MM.1S (cell line): ENCODE results near the gene EMSY.
A peak's percentile ranks its signal among the peaks of the same experiment; 100 is the strongest.

Experiments used
- DNase-seq: peaks from one replicate; pipeline ENCODE4 v3.0.0-alpha.2; 2015
- H2AFZ ChIP-seq: fragments of 300-600 bp; sonication (generic); 2 replicates; pipeline ENCODE4 v1.6.0; 2016; ENCODE audit warnings: antibody characterized with exemption, low read length
- H3F3A ChIP-seq: fragments of 300-600 bp; sonication (generic); 2 replicates; pipeline ENCODE4 v1.6.1; 2016; ENCODE audit warnings: mild to moderate bottlenecking, antibody characterized with exemption, low read length, moderate library complexity, mixed read lengths; ENCODE audit not compliant: insufficient read depth
- H3K27ac ChIP-seq: fragments of 300-600 bp; sonication (generic); 2 replicates; pipeline ENCODE4 v1.5.1; 2016; ENCODE audit warnings: mild to moderate bottlenecking, low read length
- H3K27me3 ChIP-seq: fragments of 300-600 bp; sonication (generic); replicated peaks from 2 replicates; pipeline ENCODE4 v1.6.0; 2016; ENCODE audit warnings: low read length; ENCODE audit not compliant: insufficient read depth
- H3K36me3 ChIP-seq: fragments of 300-600 bp; sonication (generic); replicated peaks from 2 replicates; pipeline ENCODE4 v1.6.1; 2016; ENCODE audit warnings: mild to moderate bottlenecking, low read length, mixed read lengths; ENCODE audit not compliant: insufficient read depth
- H3K4me1 ChIP-seq: fragments of 300-600 bp; sonication (generic); 2 replicates; pipeline ENCODE4 v1.6.1; 2016; ENCODE audit warnings: low read length, mixed read lengths
- H3K4me2 ChIP-seq: fragments of 300-600 bp; sonication (generic); 2 replicates; pipeline ENCODE4 v1.6.0; 2016; ENCODE audit warnings: low read depth, low read length
- H3K4me3 ChIP-seq: fragments of 300-600 bp; sonication (generic); 2 replicates; pipeline ENCODE4 v1.5.1; 2016; ENCODE audit warnings: low read length, mixed read lengths
- H3K79me2 ChIP-seq: fragments of 300-600 bp; sonication (generic); 2 replicates; pipeline ENCODE4 v1.6.1; 2016; ENCODE audit warnings: mixed run types, low read length, mixed read lengths
- H3K9ac ChIP-seq: fragments of 300-600 bp; sonication (generic); 2 replicates; pipeline ENCODE4 v1.6.1; 2016; ENCODE audit warnings: low read length, mixed read lengths
- H3K9me2 ChIP-seq: fragments of 300-600 bp; sonication (generic); replicated peaks from 2 replicates; pipeline ENCODE4 v1.6.1; 2016; ENCODE audit warnings: mild to moderate bottlenecking, low read length, mixed read lengths; ENCODE audit not compliant: insufficient read depth
- H3K9me3 ChIP-seq: fragments of 300-600 bp; sonication (generic); replicated peaks from 2 replicates; pipeline ENCODE4 v1.6.1; 2016; ENCODE audit warnings: mild to moderate bottlenecking, low read length, mixed read lengths; ENCODE audit not compliant: insufficient read depth
- H4K20me1 ChIP-seq: fragments of 300-600 bp; sonication (generic); 2 replicates; pipeline ENCODE4 v1.6.1; 2016; ENCODE audit warnings: mild to moderate bottlenecking, low read length, moderate library complexity, mixed read lengths; ENCODE audit not compliant: insufficient read depth
- EZH2 ChIP-seq: fragments of 300-600 bp; sonication (generic); optimal IDR thresholded peaks from 2 replicates; pipeline ENCODE3; 2017; ENCODE audit warnings: low read depth, mild to moderate bottlenecking, antibody characterized with exemption, low read length, mixed read lengths
- EZH2phosphoT487 ChIP-seq: fragments of 300-600 bp; sonication (generic); IDR thresholded peaks from 2 replicates; pipeline ENCODE4 v1.6.1; 2018; ENCODE audit warnings: antibody characterized with exemption, low read length
- TF ChIP-seq, protein P1 (sequence below): fragments of 300-600 bp; sonication (generic); IDR thresholded peaks from 2 replicates; pipeline ENCODE4 v1.5.1; 2016; ENCODE audit warnings: antibody characterized with exemption, low read length, mixed read lengths

The EMSY gene

DNA sequence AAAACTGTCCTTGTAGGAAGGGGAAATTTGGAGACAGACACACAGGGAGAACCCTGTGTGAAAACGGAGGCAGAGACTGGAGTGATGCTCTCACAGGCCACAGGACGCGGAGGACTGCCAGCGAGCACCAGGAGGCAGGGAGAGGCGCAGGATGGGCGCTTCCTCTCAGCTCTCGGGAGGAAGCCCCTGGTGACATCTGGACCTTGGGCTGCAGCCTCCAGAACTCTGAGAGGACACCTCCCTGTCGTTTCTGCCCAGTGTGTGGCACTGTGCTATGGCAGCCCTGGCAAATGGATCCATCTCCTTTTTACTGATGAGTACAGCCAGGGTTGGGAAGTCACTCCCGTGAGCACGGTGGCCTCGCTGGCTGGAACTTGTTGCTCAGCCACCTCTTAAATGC, 151.8 kb downstream of the EMSY start:
- DNase-seq: no peak
- no peak overlapping the region for H3K27ac ChIP-seq
- H3K4me2 ChIP-seq: no peak overlapping the region
- H4K20me1 ChIP-seq: no peaks in the 10 kb centered on the region
- no peak for TF ChIP-seq EZH2phosphoT487
- TF ChIP-seq EZH2: no peak
- TF ChIP-seq, protein P1, sequence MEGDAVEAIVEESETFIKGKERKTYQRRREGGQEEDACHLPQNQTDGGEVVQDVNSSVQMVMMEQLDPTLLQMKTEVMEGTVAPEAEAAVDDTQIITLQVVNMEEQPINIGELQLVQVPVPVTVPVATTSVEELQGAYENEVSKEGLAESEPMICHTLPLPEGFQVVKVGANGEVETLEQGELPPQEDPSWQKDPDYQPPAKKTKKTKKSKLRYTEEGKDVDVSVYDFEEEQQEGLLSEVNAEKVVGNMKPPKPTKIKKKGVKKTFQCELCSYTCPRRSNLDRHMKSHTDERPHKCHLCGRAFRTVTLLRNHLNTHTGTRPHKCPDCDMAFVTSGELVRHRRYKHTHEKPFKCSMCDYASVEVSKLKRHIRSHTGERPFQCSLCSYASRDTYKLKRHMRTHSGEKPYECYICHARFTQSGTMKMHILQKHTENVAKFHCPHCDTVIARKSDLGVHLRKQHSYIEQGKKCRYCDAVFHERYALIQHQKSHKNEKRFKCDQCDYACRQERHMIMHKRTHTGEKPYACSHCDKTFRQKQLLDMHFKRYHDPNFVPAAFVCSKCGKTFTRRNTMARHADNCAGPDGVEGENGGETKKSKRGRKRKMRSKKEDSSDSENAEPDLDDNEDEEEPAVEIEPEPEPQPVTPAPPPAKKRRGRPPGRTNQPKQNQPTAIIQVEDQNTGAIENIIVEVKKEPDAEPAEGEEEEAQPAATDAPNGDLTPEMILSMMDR: no peak
- no peaks in the 10 kb centered on the region for H3K9me2 ChIP-seq
- no peak overlapping the region for H2AFZ ChIP-seq
- no peaks in the 10 kb centered on the region for H3K27me3 ChIP-seq
- no peak overlapping the region for H3K9ac ChIP-seq
- no peak overlapping the region for H3K4me3 ChIP-seq
- no peaks in the 10 kb centered on the region for H3K79me2 ChIP-seq
- no peaks in the 10 kb centered on the region for H3K36me3 ChIP-seq
- no peaks in the 10 kb centered on the region for H3F3A ChIP-seq
- no peaks in the 10 kb centered on the region for H3K9me3 ChIP-seq
- H3K4me1 ChIP-seq: no peaks in the 10 kb centered on the region

DNA sequence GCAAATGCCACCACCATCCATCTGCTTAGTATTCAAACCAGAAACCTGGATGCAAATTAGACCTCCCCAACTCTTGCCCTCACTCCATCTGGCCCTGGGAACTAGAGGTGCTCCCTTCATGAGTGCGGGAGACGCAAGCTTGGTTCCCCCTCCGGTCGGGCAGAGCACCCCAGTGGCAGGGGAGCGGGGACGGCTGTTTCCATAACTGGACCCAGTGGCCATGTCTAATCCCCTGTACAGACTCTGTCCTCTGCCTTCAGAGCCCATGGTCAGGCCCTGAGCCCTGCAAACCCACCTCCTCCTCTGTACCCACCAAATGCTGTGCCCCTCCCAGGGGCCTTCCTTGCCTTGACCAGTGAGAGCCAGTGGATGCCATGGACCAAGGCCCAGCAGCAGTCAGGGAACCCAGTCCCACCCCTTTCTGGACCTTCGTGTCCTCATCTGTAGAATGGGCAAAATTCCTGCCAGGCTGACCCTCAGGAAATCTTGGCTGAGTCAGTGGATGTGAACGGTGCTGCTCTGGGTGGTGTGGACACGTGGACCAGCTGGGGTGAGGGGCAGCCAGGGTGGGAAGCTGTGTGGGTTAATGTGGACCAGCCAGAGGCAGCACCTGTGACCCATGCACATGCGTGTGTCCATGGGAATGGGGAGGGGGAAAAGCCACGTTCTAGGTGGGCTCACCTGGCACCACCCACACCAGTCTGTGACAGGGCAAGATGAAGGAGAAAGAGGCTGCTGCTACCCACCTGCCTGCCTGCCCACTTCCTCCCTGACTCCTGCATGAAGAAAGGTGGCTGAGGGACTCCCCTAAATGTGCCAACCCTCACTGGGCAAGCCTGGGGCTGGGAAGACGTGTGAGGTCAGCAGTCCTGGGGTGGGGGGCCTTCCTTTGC, 153.0 kb downstream of the EMSY start:
- Histone ChIP-seq H3K9me3 (no peaks in the 10 kb centered on the region), H3K4me3 (no peak overlapping the region), H3K4me2 (no peak overlapping the region), H3K27me3 (no peaks in the 10 kb centered on the region), H4K20me1 (no peaks in the 10 kb centered on the region), H3K27ac (no peak overlapping the region), H2AFZ (no peak overlapping the region), H3K4me1 (no peaks in the 10 kb centered on the region), H3K9me2 (no peaks in the 10 kb centered on the region), H3K9ac (no peak overlapping the region), H3K79me2 (no peaks in the 10 kb centered on the region), H3F3A (no peaks in the 10 kb centered on the region), H3K36me3 (no peaks in the 10 kb centered on the region)
- DNase-seq: no peak
- no peak for TF ChIP-seq EZH2phosphoT487

DNA sequence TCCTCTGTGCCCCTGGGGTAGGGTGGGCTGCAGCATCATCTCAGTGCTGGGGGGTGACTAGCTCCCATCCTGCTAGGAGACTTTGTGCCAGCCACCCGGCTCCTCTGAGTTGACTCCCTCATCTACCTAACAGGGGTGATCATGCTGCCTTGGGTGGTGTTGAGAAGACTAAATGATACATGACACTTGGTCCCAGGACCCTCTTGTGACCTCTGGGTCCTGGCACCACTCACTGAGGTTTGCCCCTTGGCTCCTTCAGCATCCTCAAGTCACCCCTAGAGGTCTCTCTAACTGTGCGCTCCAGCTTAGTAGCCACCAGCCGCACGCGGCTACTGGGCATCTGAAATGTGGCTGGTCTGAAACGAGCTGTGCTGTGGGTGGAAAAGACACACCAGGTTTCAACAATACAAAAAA, 153.6 kb downstream of the EMSY start:
- Histone ChIP-seq H4K20me1 (no peaks in the 10 kb centered on the region), H3K9me2 (no peaks in the 10 kb centered on the region), H3K9me3 (no peaks in the 10 kb centered on the region), H3K4me3 (no peak overlapping the region), H3K79me2 (no peaks in the 10 kb centered on the region), H3F3A (no peaks in the 10 kb centered on the region), H2AFZ (no peak overlapping the region), H3K4me1 (no peaks in the 10 kb centered on the region), H3K27me3 (no peaks in the 10 kb centered on the region), H3K4me2 (no peak overlapping the region), H3K36me3 (no peaks in the 10 kb centered on the region), H3K27ac (no peak overlapping the region), H3K9ac (no peak overlapping the region)
- DNase-seq: peak; percentile 58
- TF ChIP-seq EZH2phosphoT487 (no peak), EZH2 (no peak)
- TF ChIP-seq, protein P1: peak; percentile 55
